ENCODE results near the gene ATP6V1B1.
A peak's percentile ranks its signal among the peaks of the same experiment; 100 is the strongest.
"Not testable (repeated sequence)": the region's sequence is repeated elsewhere in the genome, so short reads cannot be mapped to it uniquely, and the experiment has no call there.

The ATP6V1B1 gene

GRCh38 chr2:70998885-70999284 is 63.2 kb downstream of the ATP6V1B1 start:
- H3K4me3 ChIP-seq (ENCODE audit: low read depth, low read length); H3K9me3 ChIP-seq (ENCODE audit: control insufficient read depth, insufficient read depth, low read depth, low read length); H3K9ac ChIP-seq (ENCODE audit: low read length); H3K27me3 ChIP-seq (ENCODE audit: control insufficient read depth, insufficient read depth, low read length); H3K36me3 ChIP-seq (ENCODE audit: control insufficient read depth, insufficient read depth, low read length); H3K27ac ChIP-seq (ENCODE audit: low read depth, low read length): not testable (repeated sequence)
- H3K4me1 ChIP-seq (ENCODE audit: control insufficient read depth, insufficient read depth, low read length), result peaks cover 21% of the 10 kb centered on the region

GRCh38 chr2:70999362-70999761 is 63.7 kb downstream of the ATP6V1B1 start:
- no peaks in the 10 kb centered on the region for H3K9me3 ChIP-seq (ENCODE audit: control insufficient read depth, insufficient read depth, low read depth, low read length)
- peaks cover 20% of the 10 kb centered on the region for H3K4me1 ChIP-seq (ENCODE audit: control insufficient read depth, insufficient read depth, low read length)
- no peaks in the 10 kb centered on the region for H3K27me3 ChIP-seq (ENCODE audit: control insufficient read depth, insufficient read depth, low read length)
- no peak overlapping the region for H3K27ac ChIP-seq (ENCODE audit: low read depth, low read length)
- no peak overlapping the region for H3K9ac ChIP-seq (ENCODE audit: low read length)
- H3K36me3 ChIP-seq (ENCODE audit: control insufficient read depth, insufficient read depth, low read length), result no peaks in the 10 kb centered on the region
- no peak overlapping the region for H3K4me3 ChIP-seq (ENCODE audit: low read depth, low read length)

GRCh38 chr2:70999931-71000330 is 64.2 kb downstream of the ATP6V1B1 start:
- H3K9me3 ChIP-seq (ENCODE audit: control insufficient read depth, insufficient read depth, low read depth, low read length); H3K36me3 ChIP-seq (ENCODE audit: control insufficient read depth, insufficient read depth, low read length): not testable (repeated sequence)

GRCh38 chr2:71000780-71001591 is 65.3 kb downstream of the ATP6V1B1 start:
- Histone ChIP-seq H3K27ac (ENCODE audit: low read depth, low read length) (no peak overlapping the region), H3K4me1 (ENCODE audit: control insufficient read depth, insufficient read depth, low read length) (peaks cover 20% of the 10 kb centered on the region), H3K9ac (ENCODE audit: low read length) (no peak overlapping the region), H3K4me3 (ENCODE audit: low read depth, low read length) (peak overlapping the region; percentile 45), H3K9me3 (ENCODE audit: control insufficient read depth, insufficient read depth, low read depth, low read length) (no peaks in the 10 kb centered on the region), H3K27me3 (ENCODE audit: control insufficient read depth, insufficient read depth, low read length) (no peaks in the 10 kb centered on the region), H3K36me3 (ENCODE audit: control insufficient read depth, insufficient read depth, low read length) (no peaks in the 10 kb centered on the region)

More at GRCh38 chr2:70999931-71000330, 64.2 kb downstream of the ATP6V1B1 start:
- H3K27ac ChIP-seq (ENCODE audit: low read depth, low read length); H3K4me3 ChIP-seq (ENCODE audit: low read depth, low read length); H3K9ac ChIP-seq (ENCODE audit: low read length); H3K27me3 ChIP-seq (ENCODE audit: control insufficient read depth, insufficient read depth, low read length): not testable (repeated sequence)
- peaks cover 20% of the 10 kb centered on the region for H3K4me1 ChIP-seq (ENCODE audit: control insufficient read depth, insufficient read depth, low read length)

- H3K36me3 ChIP-seq (ENCODE audit: control insufficient read depth, insufficient read depth, low read length), result no peaks in the 10 kb centered on the region
- no peak overlapping the region for H3K9ac ChIP-seq (ENCODE audit: low read length)
- no peaks in the 10 kb centered on the region for H3K9me3 ChIP-seq (ENCODE audit: control insufficient read depth, insufficient read depth, low read depth, low read length)
- no peaks in the 10 kb centered on the region for H3K27me3 ChIP-seq (ENCODE audit: control insufficient read depth, insufficient read depth, low read length)
- H3K4me1 ChIP-seq (ENCODE audit: control insufficient read depth, insufficient read depth, low read length), result peaks cover 20% of the 10 kb centered on the region
- H3K4me3 ChIP-seq (ENCODE audit: low read depth, low read length), result 0 out of 2 replicates have a peak overlapping the region, but pooled peaks have one; percentile 14
- H3K27ac ChIP-seq (ENCODE audit: low read depth, low read length), result no peak overlapping the region
Observed at GRCh38 chr2:71001592-71001927, 65.9 kb downstream of the ATP6V1B1 start.

- Histone ChIP-seq H3K27ac (ENCODE audit: low read depth, low read length) (no peak overlapping the region), H3K9ac (ENCODE audit: low read length) (no peak overlapping the region), H3K4me3 (ENCODE audit: low read depth, low read length) (peak overlapping the region; percentile 25; the same call in 1 of the 2 replicates), H3K36me3 (ENCODE audit: control insufficient read depth, insufficient read depth, low read length) (no peaks in the 10 kb centered on the region), H3K27me3 (ENCODE audit: control insufficient read depth, insufficient read depth, low read length) (no peaks in the 10 kb centered on the region), H3K9me3 (ENCODE audit: control insufficient read depth, insufficient read depth, low read depth, low read length) (no peaks in the 10 kb centered on the region), H3K4me1 (ENCODE audit: control insufficient read depth, insufficient read depth, low read length) (peaks cover 20% of the 10 kb centered on the region)
Observed at GRCh38 chr2:71001981-71002570, 66.4 kb downstream of the ATP6V1B1 start.

- Histone ChIP-seq H3K4me3 (ENCODE audit: low read depth, low read length) (no peak overlapping the region), H3K9me3 (ENCODE audit: control insufficient read depth, insufficient read depth, low read depth, low read length) (no peaks in the 10 kb centered on the region), H3K36me3 (ENCODE audit: control insufficient read depth, insufficient read depth, low read length) (no peaks in the 10 kb centered on the region), H3K4me1 (ENCODE audit: control insufficient read depth, insufficient read depth, low read length) (peaks cover 20% of the 10 kb centered on the region), H3K9ac (ENCODE audit: low read length) (no peak overlapping the region), H3K27me3 (ENCODE audit: control insufficient read depth, insufficient read depth, low read length) (no peaks in the 10 kb centered on the region), H3K27ac (ENCODE audit: low read depth, low read length) (no peak overlapping the region)
Observed at GRCh38 chr2:71003396-71003795, 67.7 kb downstream of the ATP6V1B1 start.

- no peaks in the 10 kb centered on the region for H3K9me3 ChIP-seq (ENCODE audit: control insufficient read depth, insufficient read depth, low read depth, low read length)
- no peaks in the 10 kb centered on the region for H3K27me3 ChIP-seq (ENCODE audit: control insufficient read depth, insufficient read depth, low read length)
- no peaks in the 10 kb centered on the region for H3K36me3 ChIP-seq (ENCODE audit: control insufficient read depth, insufficient read depth, low read length)
- no peak overlapping the region for H3K4me3 ChIP-seq (ENCODE audit: low read depth, low read length)
- H3K9ac ChIP-seq (ENCODE audit: low read length), result no peak overlapping the region
- no peak overlapping the region for H3K27ac ChIP-seq (ENCODE audit: low read depth, low read length)
- H3K4me1 ChIP-seq (ENCODE audit: control insufficient read depth, insufficient read depth, low read length), result peaks cover 20% of the 10 kb centered on the region
Observed at GRCh38 chr2:71003966-71004755, 68.5 kb downstream of the ATP6V1B1 start.

- no peaks in the 10 kb centered on the region for H3K27me3 ChIP-seq (ENCODE audit: control insufficient read depth, insufficient read depth, low read length)
- H3K9ac ChIP-seq (ENCODE audit: low read length), result no peak overlapping the region
- H3K4me1 ChIP-seq (ENCODE audit: control insufficient read depth, insufficient read depth, low read length), result peaks cover 20% of the 10 kb centered on the region
- no peak overlapping the region for H3K27ac ChIP-seq (ENCODE audit: low read depth, low read length)
- H3K4me3 ChIP-seq (ENCODE audit: low read depth, low read length), result no peak overlapping the region
- H3K36me3 ChIP-seq (ENCODE audit: control insufficient read depth, insufficient read depth, low read length), result no peaks in the 10 kb centered on the region
- no peaks in the 10 kb centered on the region for H3K9me3 ChIP-seq (ENCODE audit: control insufficient read depth, insufficient read depth, low read depth, low read length)
Observed at GRCh38 chr2:71004857-71005256, 69.2 kb downstream of the ATP6V1B1 start.

GRCh38 chr2:71005271-71006202 is 69.8 kb downstream of the ATP6V1B1 start:
- Histone ChIP-seq H3K9me3 (ENCODE audit: control insufficient read depth, insufficient read depth, low read depth, low read length) (no peaks in the 10 kb centered on the region), H3K36me3 (ENCODE audit: control insufficient read depth, insufficient read depth, low read length) (no peaks in the 10 kb centered on the region), H3K27ac (ENCODE audit: low read depth, low read length) (no peak overlapping the region), H3K9ac (ENCODE audit: low read length) (no peak overlapping the region), H3K4me3 (ENCODE audit: low read depth, low read length) (no peak overlapping the region), H3K4me1 (ENCODE audit: control insufficient read depth, insufficient read depth, low read length) (peaks cover 19% of the 10 kb centered on the region), H3K27me3 (ENCODE audit: control insufficient read depth, insufficient read depth, low read length) (no peaks in the 10 kb centered on the region)
